GM23338 (cell line): Measurements from ENCODE around the gene ACADVL.

Experiments used
- CREB1 ChIP-seq: fragments of 250-450 bp; sonication (Bioruptor Pico); IDR thresholded peaks from 2 replicates; pipeline ENCODE4 v1.5.0; 2020; ENCODE audit warnings: low read depth, mild to moderate bottlenecking, moderate library complexity
- EZH2phosphoT487 ChIP-seq: fragments of 200-600 bp; sonication (generic); IDR thresholded peaks from one replicate; pipeline ENCODE4 v1.8.1; 2018; ENCODE audit warnings: antibody characterized with exemption; ENCODE audit not compliant: unreplicated experiment
- JUNB ChIP-seq: IDR thresholded peaks from one replicate; pipeline ENCODE4 v1.6.1; 2016; ENCODE audit warnings: antibody characterized with exemption; ENCODE audit not compliant: unreplicated experiment
- POLR2AphosphoS5 ChIP-seq: IDR thresholded peaks from 2 replicates; pipeline ENCODE4 v1.6.1; 2016; ENCODE audit warnings: antibody characterized with exemption, low read depth
- ZNF114 ChIP-seq: fragments of 250-450 bp; sonication (Bioruptor Pico); IDR thresholded peaks from 2 replicates; pipeline ENCODE4 v1.5.0; 2020; ENCODE audit warnings: mild to moderate bottlenecking, moderate library complexity
- TF ChIP-seq, protein P1 (sequence below), 2 experiments: fragments of 200-600 bp in 1 of 2; sonication (generic) in 1 of 2; conservative IDR thresholded peaks; 2 replicates each; pipeline versions ENCODE4 v1.5.1 to v1.6.1; 2016 to 2017; ENCODE audit warnings: antibody characterized with exemption in 2 of 2, low read depth in 2 of 2, mild to moderate bottlenecking in 2 of 2, moderate library complexity in 1 of 2

DNA sequence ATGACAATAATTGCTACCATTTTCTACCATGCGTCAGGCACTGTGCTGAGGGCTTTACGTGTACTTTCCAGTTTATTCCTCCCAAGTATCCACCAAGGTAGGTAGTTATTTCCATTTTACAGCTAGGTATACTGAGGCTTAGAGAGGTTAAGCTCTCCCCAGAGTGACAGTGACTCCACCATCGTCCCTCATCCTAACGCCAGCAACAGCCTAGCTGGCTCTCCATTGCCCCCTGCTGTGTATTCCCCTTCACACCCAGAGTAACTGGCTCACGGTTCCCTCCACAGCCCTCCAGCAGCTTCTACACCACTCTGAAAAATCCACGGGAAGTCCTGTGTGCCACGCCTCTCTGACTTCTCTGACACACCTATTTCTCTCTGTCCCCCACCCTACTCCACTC is 33.5 kb upstream of the ACADVL start:
- no peak for TF ChIP-seq POLR2AphosphoS5
- TF ChIP-seq, protein P1, sequence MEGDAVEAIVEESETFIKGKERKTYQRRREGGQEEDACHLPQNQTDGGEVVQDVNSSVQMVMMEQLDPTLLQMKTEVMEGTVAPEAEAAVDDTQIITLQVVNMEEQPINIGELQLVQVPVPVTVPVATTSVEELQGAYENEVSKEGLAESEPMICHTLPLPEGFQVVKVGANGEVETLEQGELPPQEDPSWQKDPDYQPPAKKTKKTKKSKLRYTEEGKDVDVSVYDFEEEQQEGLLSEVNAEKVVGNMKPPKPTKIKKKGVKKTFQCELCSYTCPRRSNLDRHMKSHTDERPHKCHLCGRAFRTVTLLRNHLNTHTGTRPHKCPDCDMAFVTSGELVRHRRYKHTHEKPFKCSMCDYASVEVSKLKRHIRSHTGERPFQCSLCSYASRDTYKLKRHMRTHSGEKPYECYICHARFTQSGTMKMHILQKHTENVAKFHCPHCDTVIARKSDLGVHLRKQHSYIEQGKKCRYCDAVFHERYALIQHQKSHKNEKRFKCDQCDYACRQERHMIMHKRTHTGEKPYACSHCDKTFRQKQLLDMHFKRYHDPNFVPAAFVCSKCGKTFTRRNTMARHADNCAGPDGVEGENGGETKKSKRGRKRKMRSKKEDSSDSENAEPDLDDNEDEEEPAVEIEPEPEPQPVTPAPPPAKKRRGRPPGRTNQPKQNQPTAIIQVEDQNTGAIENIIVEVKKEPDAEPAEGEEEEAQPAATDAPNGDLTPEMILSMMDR (conservative IDR thresholded peaks at IDR 0.05; ENCODE audit: low read depth in 2 of 2): peak; percentile 8 to 47; a peak in 2 of 4 replicates
- no peak for TF ChIP-seq EZH2phosphoT487
- TF ChIP-seq CREB1 (CRISPR knock-in tag): no peak
- no peak for TF ChIP-seq ZNF114 (CRISPR knock-in tag)
- no peak for TF ChIP-seq JUNB
